GM12878 (cell line): ENCODE measurements around the gene PDIK1L. TPM values are rescaled to one million over a fixed set of nuclear protein-coding genes. Genes with fewer than 3 reads are reported as not detected.

Experiments
- ATAC-seq: fragments of 200-7000 bp; cut with Tn5 transposase; 3 replicates; pipeline ENCODE4 v1.9.1; 2020; ENCODE audit warnings: mild to moderate bottlenecking, moderate library complexity
- BruUV-seq: library from RNA; stranded (reverse); fragments of 400-500 nt; replicated peaks from 2 replicates; lab custom pipeline; 2021; lab: Mats Ljungman, UMichigan
- CTCF ChIA-PET: fragments of 300-600 bp; sonication (Branson Sonifier 250); formaldehyde crosslinking; extraction: SDS; loops from one replicate; lab custom pipeline; 2021; ENCODE audit warnings: inconsistent platforms; lab: Yijun Ruan, JAX
- POLR2A ChIA-PET: fragments of 350-600 bp; formaldehyde crosslinking; extraction: SDS; loops from one replicate; lab custom pipeline; 2021; ENCODE audit warnings: inconsistent platforms; lab: Charles Lee
- RAD21 ChIA-PET: fragments of 300-600 bp; sonication (Branson Sonifier 250); formaldehyde crosslinking; loops from one replicate; lab custom pipeline; 2023; ENCODE audit warnings: antibody characterized with exemption; ENCODE audit not compliant: unreplicated experiment; lab: Charles Lee
- SMC1A ChIA-PET: fragments of 300-600 bp; sonication (Branson Sonifier 250); formaldehyde crosslinking; loops from one replicate; lab custom pipeline; 2023; ENCODE audit not compliant: unreplicated experiment, uncharacterized antibody; lab: Charles Lee
- DNase-seq: peaks from one replicate; pipeline ENCODE4 v3.0.0-alpha.2; 2011; ENCODE audit warnings: low read depth, low spot score
- FAIRE-seq: peaks from 3 replicates; lab custom pipeline; 2011; peaks lifted over from hg19 to GRCh38; lab: Jason Lieb, UNC
- H2AFZ ChIP-seq: 2 replicates; pipeline ENCODE4 v1.6.0; 2011; ENCODE audit warnings: low read depth, low read length, control low read depth; ENCODE audit not compliant: control insufficient read depth
- H3K27ac ChIP-seq: 2 replicates; pipeline ENCODE4 v1.5.1; 2011; ENCODE audit warnings: control low read depth; ENCODE audit not compliant: control insufficient read depth, insufficient read depth
- H3K27me3 ChIP-seq, 2 experiments: replicated peaks in 1 of 2; 2 replicates each; pipeline versions ENCODE4 v1.6.0 to v1.6.1; 2011; ENCODE audit warnings: low read length in 1 of 2; ENCODE audit not compliant: control insufficient read depth in 2 of 2, insufficient read depth in 2 of 2
- H3K36me3 ChIP-seq, 2 experiments: 2 replicates each; pipeline ENCODE4 v1.5.1; 2011; ENCODE audit warnings: low read length in 1 of 2; ENCODE audit not compliant: control insufficient read depth in 2 of 2, insufficient read depth in 2 of 2
- H3K4me1 ChIP-seq: 2 replicates; pipeline ENCODE4 v1.6.1; 2011; ENCODE audit warnings: mild to moderate bottlenecking, low read length, moderate library complexity, mixed read lengths; ENCODE audit not compliant: control insufficient read depth, insufficient read depth
- H3K4me2 ChIP-seq: 2 replicates; pipeline ENCODE4 v1.6.0; 2011; ENCODE audit warnings: control low read depth; ENCODE audit not compliant: control insufficient read depth, insufficient read depth
- H3K4me3 ChIP-seq: fragments of 200-600 bp; sonication (generic); 2 replicates; pipeline ENCODE4 v1.5.1; 2016
- H3K79me2 ChIP-seq: 2 replicates; pipeline ENCODE4 v1.6.0; 2011; ENCODE audit warnings: low read length; ENCODE audit not compliant: control insufficient read depth, insufficient read depth
- H3K9ac ChIP-seq: 2 replicates; pipeline ENCODE4 v1.8.0; 2011; ENCODE audit warnings: low read length, control low read depth, mixed read lengths; ENCODE audit not compliant: control insufficient read depth, insufficient read depth
- H3K9me3 ChIP-seq: replicated peaks from 3 replicates; pipeline ENCODE4 v1.5.1; 2011; ENCODE audit warnings: mild to moderate bottlenecking, low read length; ENCODE audit not compliant: control insufficient read depth, insufficient read depth
- H4K20me1 ChIP-seq: 2 replicates; pipeline ENCODE4 v1.6.0; 2011; ENCODE audit not compliant: control insufficient read depth, insufficient read depth
- CHD2 ChIP-seq: IDR thresholded peaks from 2 replicates; pipeline ENCODE4 v1.6.1; 2011; ENCODE audit warnings: low read depth, low read length, improper control_type of control experiment, borderline replicate concordance
- CTCF ChIP-seq, 3 experiments: IDR thresholded peaks in 2 of 3; conservative IDR thresholded peaks in 1 of 3; 2 replicates each; pipeline ENCODE4 v1.5.1; 2011; ENCODE audit warnings: low read depth in 3 of 3, low read length in 3 of 3, mild to moderate bottlenecking in 3 of 3, control low read depth in 2 of 3, moderate library complexity in 2 of 3, inconsistent platforms in 1 of 3, mixed read lengths in 1 of 3; ENCODE audit not compliant: control insufficient read depth in 2 of 3, insufficient read depth in 1 of 3; ENCODE audit errors: extremely low read depth in 1 of 3
- GATAD2B ChIP-seq: fragments of 450-650 bp; conservative IDR thresholded peaks from 2 replicates; pipeline ENCODE4 v1.6.1; 2017; ENCODE audit warnings: low read depth, mild to moderate bottlenecking, moderate library complexity
- HDAC2 ChIP-seq: fragments of 200-600 bp; sonication (generic); IDR thresholded peaks from 2 replicates; pipeline ENCODE4 v1.6.1; 2017
- MTA2 ChIP-seq: fragments of 450-650 bp; IDR thresholded peaks from 2 replicates; pipeline ENCODE4 v1.6.1; 2016; ENCODE audit warnings: low read depth, mild to moderate bottlenecking, moderate library complexity
- MYB ChIP-seq: fragments of 150-350 bp; IDR thresholded peaks from 2 replicates; pipeline ENCODE4 v1.6.1; 2014; ENCODE audit warnings: mild to moderate bottlenecking, low read depth, low read length, borderline replicate concordance
- RAD21 ChIP-seq: IDR thresholded peaks from 2 replicates; pipeline ENCODE4 v1.6.1; 2011; ENCODE audit warnings: mild to moderate bottlenecking, low read depth, low read length, moderate library complexity; ENCODE audit not compliant: insufficient read depth
- SMARCA5 ChIP-seq: fragments of 450-650 bp; IDR thresholded peaks from 2 replicates; pipeline ENCODE4 v1.6.1; 2017; ENCODE audit warnings: mild to moderate bottlenecking
- SRF ChIP-seq, 2 experiments: IDR thresholded peaks; 2 replicates each; pipeline ENCODE4 v1.6.1; 2011; ENCODE audit warnings: low read depth in 2 of 2, low read length in 2 of 2, mild to moderate bottlenecking in 1 of 2, moderate library complexity in 1 of 2
- SUZ12 ChIP-seq: fragments of 200-600 bp; sonication (generic); IDR thresholded peaks from one replicate; pipeline ENCODE4 v1.6.1; 2018; ENCODE audit warnings: antibody characterized with exemption, mild to moderate bottlenecking; ENCODE audit not compliant: unreplicated experiment
- TCF7 ChIP-seq: IDR thresholded peaks from 2 replicates; pipeline ENCODE4 v1.6.1; 2014; ENCODE audit warnings: antibody characterized with exemption, borderline replicate concordance
- USF1 ChIP-seq: IDR thresholded peaks from 2 replicates; pipeline ENCODE4 v1.6.1; 2011; ENCODE audit warnings: borderline replicate concordance, low read depth, mild to moderate bottlenecking, moderate library complexity, mixed read lengths, low read length; ENCODE audit not compliant: insufficient read depth; ENCODE audit errors: extremely low read length
- YY1 ChIP-seq: IDR thresholded peaks from 2 replicates; pipeline ENCODE4 v1.6.1; 2011; ENCODE audit warnings: low read depth, mild to moderate bottlenecking, low read length
- ZNF384 ChIP-seq: IDR thresholded peaks from 2 replicates; pipeline ENCODE4 v1.6.1; 2012; ENCODE audit warnings: low read depth, mild to moderate bottlenecking, low read length, improper control_type of control experiment, borderline replicate concordance
- ZNF592 ChIP-seq: fragments of 450-650 bp; IDR thresholded peaks from 2 replicates; pipeline ENCODE4 v1.6.1; 2017; ENCODE audit warnings: mild to moderate bottlenecking, moderate library complexity
- ZNF622 ChIP-seq: fragments of 450-650 bp; IDR thresholded peaks from 2 replicates; pipeline ENCODE4 v1.6.1; 2017; ENCODE audit warnings: mild to moderate bottlenecking, inconsistent platforms
- WGBS: methylation state at CpG from one replicate; pipeline ENCODE4 v1.1.6; 2016; ENCODE audit warnings: low lambda C conversion rate; ENCODE audit not compliant: insufficient replicate concordance, insufficient coverage; ENCODE audit errors: missing lambda C conversion rate; 5-methylcytosine and 5-hydroxymethylcytosine counted together
- in situ Hi-C: fragments of 300-500 bp; cut with MboI; formaldehyde crosslinking; loops from 9 replicates; pipeline ENCODE4 v1.14.3; 2018; ENCODE audit warnings: mixed read lengths
- intact Hi-C: fragments of 100-400 bp; cut with micrococcal nuclease; formaldehyde crosslinking; loops from one replicate; pipeline ENCODE4 v1.14.2; 2022; ENCODE audit not compliant: unreplicated experiment
- polyA plus RNA-seq, 11 experiments: library from polyadenylated mRNA; depleted of rRNA in 4 of 11; unstranded in 6 of 11; stranded (reverse) in 5 of 11; fragments of >200 nt; fragmentation: Nextera tagmentation in 4 of 11; fragmentation: Illumina TruSeq in 1 of 11; extraction: Ambion mirVana in 4 of 11; extraction: Trizol in 1 of 11; gene quantifications; 1 replicate in 1 of 11; 2 replicates in 10 of 11; pipeline versions ENCODE4 v1.2.1 to v1.2.3, GENCODE V29; 2011 to 2016; ENCODE audit warnings: inconsistent platforms in 2 of 11, missing spikeins in 2 of 11, low read depth in 1 of 11
- total RNA-seq, 4 experiments: library from RNA; depleted of rRNA in 3 of 4; stranded (reverse); fragments of >200 nt in 3 of 4; fragmentation: Illumina TruSeq in 1 of 4; extraction: Trizol in 1 of 4; gene quantifications; 2 replicates each; pipeline versions ENCODE4 v1.2.1 to v1.2.3, GENCODE V29; 2013 to 2021

PDIK1L gene
- total and polyA plus RNA-seq, 10 of the 15 experiments (the other 5 are each of a cell fraction or from before 2014, with no cell fraction given), result 4.0 to 15.9 (median 10.5) TPM

GRCh38 chr1:26164036-26164860, 52.6 kb downstream of the PDIK1L start:
- CTCF ChIA-PET, result interaction anchor here (0.6 to 1.8 kb wide), 3 partner anchors 70 to 1472 kb away, joined by 3 to 8 read pairs (median 4); partner anchors contain the start of gene CEP85
- no peak for TF ChIP-seq SUZ12
- TF ChIP-seq YY1, result peak; percentile 82
- peak; percentile 23 to 45 (median 23); a peak in 4 of 6 replicates for TF ChIP-seq CTCF (IDR thresholded peaks at IDR 0.05 in 2 of 3, conservative IDR thresholded peaks at IDR 0.05 in 1 of 3; ENCODE audit: control insufficient read depth in 2 of 3, extremely low read depth in 1 of 3, insufficient read depth in 1 of 3, low read depth in 3 of 3, low read length in 3 of 3)
- no peak for TF ChIP-seq HDAC2
- peak; percentile 46; the same call in 1 of the 2 replicates for TF ChIP-seq GATAD2B
- TF ChIP-seq RAD21, result peak; percentile 28; the same call in 1 of the 2 replicates
- TF ChIP-seq ZNF622, result no peak
- no peak for TF ChIP-seq ZNF592
- no peak for TF ChIP-seq TCF7
- TF ChIP-seq SRF (IDR thresholded peaks at IDR 0.05; ENCODE audit: low read depth in 2 of 2, low read length in 2 of 2), result no peak
- no peak for TF ChIP-seq CHD2
- peak; percentile 57 for TF ChIP-seq USF1
- TF ChIP-seq MTA2, result no peak
- no peak for TF ChIP-seq MYB
- TF ChIP-seq ZNF384, result no peak
- peak; percentile 43; the same call in 1 of the 2 replicates for TF ChIP-seq SMARCA5

More at GRCh38 chr1:26164036-26164860, 52.6 kb downstream of the PDIK1L start:
- no peaks in the 10 kb centered on the region for H4K20me1 ChIP-seq
- peak overlapping the region; percentile 84 for H3K4me2 ChIP-seq
- no TSS peak for BruUV-seq
- no peaks in the 10 kb centered on the region for H3K36me3 ChIP-seq
- in situ Hi-C loops, result no loop called here
- intact Hi-C loops, result loop anchor here (5.0 to 10.0 kb wide), 2 partner anchors 57 to 231 kb away; no protein-coding TSS in a partner anchor
- H3K79me2 ChIP-seq, result no peaks in the 10 kb centered on the region
- DNase-seq (no peak), ATAC-seq (peak; percentile 58), FAIRE-seq (no peak)
- H3K27me3 ChIP-seq, result peaks cover 3 to 13% of the 10 kb centered on the region in 2 experiments
- H3K4me3 ChIP-seq, result peak overlapping the region; percentile 44; the same call in 1 of the 2 replicates
- H2AFZ ChIP-seq, result peak overlapping the region; percentile 34
- ChIA-PET RAD21 (interaction anchor here (0.6 to 0.7 kb wide), 2 partner anchors 128 to 328 kb away, joined by 3 read pairs; no protein-coding TSS in a partner anchor), POLR2A (no interaction called here), SMC1A (no interaction called here)
- H3K9ac ChIP-seq, result no peak overlapping the region
- no peak overlapping the region for H3K27ac ChIP-seq
- WGBS, result 22% methylated on average over 46 of the region's 72 CpGs
- no peaks in the 10 kb centered on the region; the same call in 2 of the 3 replicates for H3K9me3 ChIP-seq
- H3K4me1 ChIP-seq, result peaks cover 4% of the 10 kb centered on the region
